SKM-1 treated with dmso at 0.1 percent for 144 hours (cell line): Measurements from ENCODE around the gene UVRAG.

ENCODE experiments used
- DNase-seq: peaks from one replicate; lab custom pipeline; 2025; ENCODE audit not compliant: unreplicated experiment; lab: John Stamatoyannopoulos, UW

UVRAG gene

GRCh38 chr11:75814677-75815344 is at the start of gene UVRAG:
UVRAG (plus strand) TSS chr11:75815210; CDS start chr11:75815408, 198 bp downstream.
- peak; percentile 97 for DNase-seq

DNA sequence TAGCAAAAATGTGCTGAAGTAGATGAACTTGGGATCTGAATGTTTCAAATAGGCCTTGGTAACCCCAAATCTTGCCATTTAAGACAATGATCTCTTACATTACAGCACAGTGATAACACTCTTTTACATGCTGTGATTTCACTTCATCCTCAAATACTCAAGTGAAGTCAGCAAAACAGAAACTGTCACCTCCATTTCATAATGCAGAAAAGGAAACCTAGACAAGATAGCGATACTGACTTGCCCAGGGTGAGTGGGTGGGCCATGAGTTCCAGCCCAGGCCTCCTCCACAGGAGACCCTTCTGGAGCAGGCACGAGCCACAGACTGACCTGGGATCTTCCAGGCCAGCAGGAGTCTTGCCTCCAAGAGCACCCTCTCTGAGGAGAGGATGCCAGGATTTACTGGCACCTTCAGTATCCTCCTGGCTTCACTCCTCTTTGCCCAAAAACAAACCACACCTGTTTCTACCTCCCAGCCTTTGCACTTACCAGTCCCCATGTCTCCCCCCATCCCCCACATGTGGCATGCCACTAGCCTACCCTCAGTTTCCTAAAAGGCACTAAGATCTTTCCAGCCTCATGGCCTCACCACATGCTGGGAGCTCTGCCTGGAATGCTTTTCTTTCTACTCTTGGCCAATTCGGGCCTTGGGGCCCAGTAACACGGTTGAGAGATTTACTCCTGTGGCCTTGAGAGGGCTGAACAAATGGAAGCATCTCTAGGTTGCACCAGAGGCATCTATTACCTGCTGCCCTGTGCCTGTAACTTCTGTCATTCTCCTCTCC is 48.4 kb upstream of the UVRAG start:
- DNase-seq = no peak

DNA sequence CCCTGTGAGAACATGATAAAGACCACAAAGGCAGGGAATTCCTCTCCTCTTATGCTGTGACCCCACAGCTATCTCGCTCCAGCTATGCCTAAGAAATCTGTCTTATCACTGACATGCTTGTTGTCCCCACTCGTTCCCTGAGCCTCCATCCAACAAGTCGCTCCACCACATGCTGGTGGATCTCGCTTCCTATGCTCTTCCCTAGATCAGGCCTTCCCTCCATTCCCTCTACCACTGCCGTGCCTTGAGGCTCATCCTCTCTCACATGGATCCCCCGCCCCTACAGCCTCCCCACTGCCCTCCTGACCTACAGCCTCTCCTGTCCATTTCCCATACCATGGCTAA is 47.8 kb upstream of the UVRAG start:
- no peak for DNase-seq

GRCh38 chr11:75767793-75768111 is 47.3 kb upstream of the UVRAG start:
- DNase-seq = no peak

- peak; percentile 77 for DNase-seq
Measured at GRCh38 chr11:75768112-75768908, 46.7 kb upstream of the UVRAG start, which contains the start of gene DGAT2. DGAT2 (plus strand) TSS chr11:75768778; CDS start chr11:75768992, 214 bp downstream.

DNA sequence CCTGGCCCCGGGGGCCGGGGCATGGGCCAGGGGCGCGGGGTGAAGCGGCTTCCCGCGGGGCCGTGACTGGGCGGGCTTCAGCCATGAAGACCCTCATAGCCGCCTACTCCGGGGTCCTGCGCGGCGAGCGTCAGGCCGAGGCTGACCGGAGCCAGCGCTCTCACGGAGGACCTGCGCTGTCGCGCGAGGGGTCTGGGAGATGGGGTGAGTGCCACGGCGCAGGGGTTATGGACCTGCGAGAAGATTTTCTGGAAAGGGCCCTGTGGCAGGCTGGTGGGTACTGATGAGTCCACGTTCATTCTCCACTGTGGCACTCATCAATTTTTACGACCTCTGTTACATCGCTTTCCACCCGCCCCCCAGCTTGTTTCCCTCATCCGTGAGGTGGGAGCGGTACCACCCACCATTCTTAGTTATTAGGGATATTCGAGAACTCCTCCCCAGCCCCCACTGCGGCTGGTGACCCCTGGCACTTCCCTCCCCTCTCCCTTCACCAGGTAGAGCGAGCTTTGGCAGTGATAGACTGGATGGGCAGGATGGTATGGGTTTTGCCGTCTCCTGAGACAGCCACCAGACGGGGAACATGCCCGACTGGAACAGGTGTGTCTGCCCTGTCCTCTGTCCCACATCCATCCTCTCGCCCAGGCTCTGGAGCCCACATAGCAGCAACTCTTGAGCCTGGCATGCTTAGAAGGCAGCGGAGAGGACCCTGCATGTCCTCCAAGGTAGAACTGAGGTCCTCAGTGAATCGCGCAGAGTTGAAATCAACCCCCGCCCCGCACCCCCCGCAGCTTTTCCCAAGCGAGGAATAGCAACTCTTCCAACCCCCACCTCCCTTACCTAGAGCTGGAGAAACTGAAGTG is 45.9 kb upstream of the UVRAG start:
- DNase-seq = no peak

GRCh38 chr11:75770102-75770501 is 44.9 kb upstream of the UVRAG start:
- DNase-seq = no peak

- peak; percentile 89 for DNase-seq
Measured at GRCh38 chr11:75771646-75772410, 43.2 kb upstream of the UVRAG start.

DNA sequence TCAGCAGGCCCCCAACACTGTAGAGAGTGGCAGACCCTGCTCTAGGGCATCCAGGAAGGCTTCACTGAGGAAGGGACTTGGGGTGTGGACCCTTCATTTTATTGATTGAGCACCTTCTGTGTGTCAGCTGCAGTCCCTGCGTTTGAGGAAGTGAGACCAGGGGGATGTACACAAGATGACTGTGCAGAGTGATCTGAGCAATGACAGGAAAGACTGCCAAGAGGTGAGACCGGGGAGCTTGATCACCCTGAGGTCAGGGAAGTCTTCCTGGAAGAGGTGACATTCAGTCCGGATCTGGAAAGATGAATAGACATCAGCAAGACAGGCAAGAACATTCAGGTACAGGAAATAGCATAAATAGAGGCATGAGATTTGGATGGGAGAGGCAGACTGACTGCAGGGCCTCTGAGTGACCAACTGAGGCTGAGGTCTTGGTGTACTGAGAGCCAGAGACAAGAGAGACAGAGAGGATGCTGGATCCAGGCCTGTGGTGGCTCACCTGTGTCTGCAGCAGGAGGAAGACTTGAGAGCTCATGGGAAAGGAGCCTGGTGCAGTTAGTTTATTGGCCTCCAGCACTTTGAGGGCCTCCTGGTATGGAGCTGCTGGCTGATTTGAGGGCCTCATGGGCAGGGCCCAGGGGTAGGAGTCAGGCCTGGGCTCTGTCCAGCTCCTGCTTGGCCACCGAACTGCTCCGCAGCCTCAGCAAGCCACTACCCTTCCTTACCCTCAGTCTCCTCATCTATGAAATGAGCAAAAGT is 41.2 kb upstream of the UVRAG start:
- peak; percentile 57 for DNase-seq

DNA sequence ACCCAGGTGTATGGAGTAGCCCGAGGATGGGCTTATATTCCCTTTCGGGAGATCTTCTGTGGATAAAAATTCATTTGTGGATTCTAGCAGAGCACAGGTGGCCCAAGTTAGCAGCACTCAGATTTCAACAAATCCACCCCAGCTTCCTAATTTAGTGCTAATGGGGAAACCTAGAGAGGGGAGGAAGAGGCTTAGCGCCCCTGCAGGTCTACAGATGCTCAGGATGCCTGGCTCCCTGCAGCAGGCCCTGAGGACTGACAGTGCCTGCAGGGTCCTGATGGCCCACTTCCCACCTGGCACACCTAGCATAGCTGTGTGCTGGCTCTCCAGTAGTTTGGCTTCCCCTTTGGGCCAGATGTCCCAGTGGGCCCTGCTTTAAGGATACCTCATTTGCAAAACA is 40.0 kb upstream of the UVRAG start:
- DNase-seq = no peak

DNA sequence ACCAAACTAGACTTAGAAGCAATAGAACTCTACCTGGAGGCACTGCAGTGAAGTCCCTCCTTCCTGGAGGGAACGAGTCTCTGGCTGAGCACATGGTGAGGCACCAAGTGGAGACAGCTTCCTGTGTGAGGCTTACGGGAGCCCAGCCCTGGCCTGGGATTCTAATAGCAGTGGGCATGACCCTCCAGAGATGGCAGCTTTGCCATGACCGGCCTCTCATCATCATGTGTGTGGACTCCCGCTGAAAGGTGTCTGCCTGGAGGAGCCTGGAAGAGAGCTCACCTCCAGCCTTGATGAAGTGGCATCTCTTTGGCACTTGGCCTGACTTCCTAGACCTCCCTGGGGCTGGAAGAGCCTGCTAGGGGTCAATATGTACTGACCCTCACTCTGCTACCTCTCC is 38.5 kb upstream of the UVRAG start:
- no peak for DNase-seq

DNA sequence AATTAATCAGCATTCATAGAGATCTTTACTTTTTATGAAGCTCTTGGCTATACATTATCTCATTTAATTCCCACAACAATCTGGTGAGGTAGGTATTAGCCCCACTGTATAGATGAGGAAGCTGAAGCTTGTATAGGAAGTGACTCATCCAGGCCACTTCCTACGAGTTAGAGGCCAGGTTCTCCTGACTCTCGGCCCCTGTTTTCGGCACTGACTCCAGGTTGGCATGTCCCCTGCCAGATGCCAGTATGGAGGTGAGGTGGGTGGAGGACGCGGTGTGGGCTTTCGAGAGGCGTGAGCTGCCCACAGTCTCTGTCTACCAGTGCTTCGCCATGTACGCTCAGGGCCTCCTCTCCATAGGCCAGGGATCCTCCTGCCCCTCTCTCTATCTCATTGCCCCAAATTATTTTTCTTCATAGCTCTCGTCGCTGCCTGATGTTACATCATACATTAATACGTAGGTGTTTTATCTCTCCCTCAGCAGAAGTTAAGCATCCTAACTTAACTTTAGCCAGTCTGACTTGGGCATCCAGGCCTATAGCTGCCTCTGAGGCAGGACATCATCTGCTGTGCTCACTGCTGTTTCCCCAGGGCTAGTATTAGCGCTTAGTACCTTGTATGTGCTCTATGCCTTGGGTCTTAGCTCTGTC is 37.4 kb upstream of the UVRAG start:
- DNase-seq = peak; percentile 79

DNA sequence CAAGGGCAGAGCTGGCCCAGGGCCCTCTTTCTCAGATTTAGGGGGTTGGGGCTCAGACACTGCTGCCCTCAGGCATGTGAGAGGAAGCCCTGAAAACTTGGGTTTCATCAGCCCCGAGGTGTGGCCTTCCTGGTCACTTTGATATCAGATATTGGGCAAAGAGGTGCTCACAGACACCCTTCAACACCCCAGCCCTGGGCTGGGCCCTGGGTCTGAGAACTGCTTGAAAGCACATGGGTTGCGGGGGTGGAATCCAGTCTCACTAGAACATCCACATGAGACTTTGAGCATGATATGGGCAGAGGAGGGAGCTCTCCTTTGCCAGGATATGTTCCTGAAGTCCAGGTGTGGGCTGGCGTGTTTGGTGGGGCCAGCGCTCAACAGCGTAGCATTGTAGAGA is 36.0 kb upstream of the UVRAG start:
- no peak for DNase-seq

- no peak for DNase-seq
Measured at GRCh38 chr11:75779960-75780359, 35.0 kb upstream of the UVRAG start.

DNA sequence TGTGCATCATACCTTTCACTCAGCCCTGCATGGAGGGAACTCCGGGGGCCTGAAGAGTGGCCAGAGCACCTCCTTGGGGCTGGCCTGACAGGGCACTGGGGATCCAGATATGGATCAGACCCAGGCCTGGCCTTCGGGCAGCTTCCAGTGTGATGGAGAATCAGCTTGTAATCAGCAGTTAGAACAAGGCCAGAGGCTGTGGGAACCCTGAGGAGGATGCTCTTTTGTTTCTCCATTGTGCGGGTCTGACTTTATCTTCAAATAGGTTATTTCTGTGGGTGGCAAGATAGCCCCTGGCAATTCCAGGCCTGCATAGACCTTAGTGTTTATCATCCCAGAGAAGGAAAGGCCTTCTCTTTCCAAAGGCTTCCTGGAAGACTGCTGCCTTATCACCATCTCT is 34.1 kb upstream of the UVRAG start:
- DNase-seq = no peak

GRCh38 chr11:75781296-75781695 is 33.7 kb upstream of the UVRAG start:
- DNase-seq = no peak

DNA sequence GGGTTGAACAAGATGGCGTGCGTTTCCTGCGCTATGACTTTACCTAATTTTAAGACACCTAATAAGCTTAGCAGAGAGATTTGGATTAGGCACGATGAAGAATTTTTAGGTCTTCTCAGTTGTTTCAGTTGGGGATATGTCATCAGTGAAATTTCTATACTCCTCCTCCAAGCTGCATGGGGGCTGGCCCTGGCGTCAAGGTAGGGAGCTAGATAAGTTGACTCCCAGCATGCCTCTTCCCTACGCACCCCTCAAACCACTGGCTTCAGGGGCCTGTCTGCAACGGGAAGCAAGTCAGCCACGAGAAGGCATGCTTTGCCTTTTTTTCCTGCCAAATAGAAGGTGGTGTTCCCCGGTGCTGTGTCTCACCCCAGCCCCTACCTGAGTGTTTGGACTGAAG is 33.2 kb upstream of the UVRAG start:
- DNase-seq = no peak

DNA sequence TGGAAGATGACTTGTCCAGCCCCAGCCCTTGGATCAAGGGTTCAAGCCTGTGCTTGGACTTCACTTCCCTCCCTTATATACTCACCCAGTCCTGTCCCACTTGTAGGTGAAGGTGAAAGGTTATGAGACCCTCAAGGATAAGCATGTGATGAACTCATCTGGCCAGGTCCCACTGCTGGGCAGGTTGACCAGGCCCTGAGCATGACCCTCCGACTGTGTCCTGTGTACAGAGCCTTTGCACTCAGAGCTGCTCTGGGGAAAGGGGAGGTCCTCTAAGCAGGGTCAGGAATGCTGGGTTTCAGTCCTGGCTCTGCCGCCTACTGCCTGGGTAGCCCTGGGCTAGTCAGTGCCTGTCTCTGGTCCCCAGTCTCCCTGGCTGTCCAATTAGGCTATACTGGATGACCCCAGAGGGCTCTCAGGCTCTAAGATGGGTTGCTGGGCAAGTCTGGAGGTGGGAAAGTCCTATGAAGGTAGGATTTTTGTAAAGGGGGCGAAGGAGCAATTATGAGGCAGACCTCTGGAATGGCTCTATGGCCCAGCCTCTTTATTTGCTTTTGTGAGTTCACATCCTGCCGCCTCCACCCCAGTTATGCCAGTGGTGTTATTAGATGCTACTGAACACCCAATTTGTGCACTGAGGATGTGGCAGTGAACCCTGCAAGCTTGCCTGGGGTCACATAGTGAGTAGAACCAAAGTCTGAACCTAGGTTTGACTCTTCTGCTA is 32.3 kb upstream of the UVRAG start:
- DNase-seq = no peak
